Suprapubic skin (tissue), 4 donors: Measurements from ENCODE around the gene EEFSEC. TPM values are rescaled to one million over a fixed set of nuclear protein-coding genes. Genes with fewer than 3 reads are reported as not detected.

Experiments
- DNase-seq, 2 donors: peaks; one replicate each; pipeline ENCODE4 v3.0.0-alpha.2; 2019; ENCODE audit warnings: low spot score in 2 of 2
- H3K27ac ChIP-seq: fragments of 200-600 bp; sonication (generic); one replicate; pipeline ENCODE4 v1.5.1; 2019
- H3K27me3 ChIP-seq: fragments of 200-600 bp; sonication (generic); one replicate; pipeline ENCODE4 v1.5.1; 2019
- H3K36me3 ChIP-seq: fragments of 200-600 bp; sonication (generic); one replicate; pipeline ENCODE4 v1.5.1; 2019
- H3K4me1 ChIP-seq: fragments of 200-600 bp; sonication (generic); one replicate; pipeline ENCODE4 v1.5.1; 2019
- H3K4me3 ChIP-seq: fragments of 200-600 bp; sonication (generic); one replicate; pipeline ENCODE4 v1.5.1; 2019; ENCODE audit warnings: mild to moderate bottlenecking
- H3K9me3 ChIP-seq: fragments of 200-600 bp; sonication (generic); one replicate; pipeline ENCODE4 v1.5.1; 2019
- EP300 ChIP-seq: sonication (generic); formaldehyde crosslinking; IDR thresholded peaks from one replicate; pipeline ENCODE4 v1.6.1; 2017; ENCODE audit warnings: antibody characterized with exemption
- POLR2A ChIP-seq, 2 donors: fragments of 450-650 bp; IDR thresholded peaks; one replicate each; pipeline ENCODE4 v1.6.1; 2017; ENCODE audit warnings: antibody characterized with exemption in 2 of 2, mild to moderate bottlenecking in 2 of 2, moderate library complexity in 2 of 2
- POLR2AphosphoS5 ChIP-seq, 3 donors: sonication (generic); formaldehyde crosslinking; IDR thresholded peaks; one replicate each; pipeline ENCODE4 v1.6.1; 2017; ENCODE audit warnings: antibody characterized with exemption in 3 of 3
- WGBS: methylation state at CpG from one replicate; pipeline ENCODE4 v1.1.5; 2018; 5-methylcytosine and 5-hydroxymethylcytosine counted together
- total RNA-seq, 4 donors: library from RNA; depleted of rRNA; stranded (reverse); fragments of >200 nt; gene quantifications; one replicate each; pipeline ENCODE4 v1.1.0, GENCODE V29; 2016
- TF ChIP-seq, protein P1 (sequence below), 2 donors: fragments of 200-600 bp in 1 of 2; fragments of 450-650 bp in 1 of 2; sonication (generic) in 1 of 2; IDR thresholded peaks; one replicate each; pipeline ENCODE4 v1.5.1; 2016 to 2019; ENCODE audit warnings: antibody characterized with exemption in 2 of 2, mild to moderate bottlenecking in 1 of 2, moderate library complexity in 1 of 2

Gene EEFSEC
- total RNA-seq, 4 donors from 2014 or later, result 14.3 to 19.4 (median 16.7) TPM

DNA sequence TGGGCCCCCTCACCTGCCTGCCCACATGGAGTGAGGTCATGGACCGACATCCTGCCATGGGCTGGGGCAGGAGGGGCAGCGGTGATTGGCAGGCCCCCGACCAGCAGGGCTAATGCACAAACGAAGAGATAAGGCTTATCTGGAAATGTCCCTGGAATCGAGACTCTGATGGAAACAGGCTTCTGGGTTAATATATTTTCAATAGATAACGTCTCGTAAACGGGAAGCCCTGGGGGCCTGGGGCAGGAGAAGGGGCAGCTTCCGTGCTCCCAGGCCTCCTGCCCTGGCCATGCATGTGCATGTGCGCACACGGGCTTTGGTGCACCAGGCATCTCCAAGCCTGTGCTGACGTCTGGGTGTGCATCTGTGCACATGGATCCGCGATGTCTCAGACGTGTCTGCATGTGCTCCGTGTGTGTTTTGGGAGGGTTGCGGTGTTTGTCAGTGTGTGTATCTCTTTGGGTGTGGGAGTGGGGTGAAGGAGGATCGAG, 258.3 kb downstream of the EEFSEC start:
- H3K36me3 ChIP-seq, result no peaks in the 10 kb centered on the region
- H3K9me3 ChIP-seq, result no peaks in the 10 kb centered on the region
- TF ChIP-seq EP300 (no peak), POLR2A (IDR thresholded peaks at IDR 0.05) (no peak), POLR2AphosphoS5 (IDR thresholded peaks at IDR 0.05) (no peak)
- TF ChIP-seq, protein P1, sequence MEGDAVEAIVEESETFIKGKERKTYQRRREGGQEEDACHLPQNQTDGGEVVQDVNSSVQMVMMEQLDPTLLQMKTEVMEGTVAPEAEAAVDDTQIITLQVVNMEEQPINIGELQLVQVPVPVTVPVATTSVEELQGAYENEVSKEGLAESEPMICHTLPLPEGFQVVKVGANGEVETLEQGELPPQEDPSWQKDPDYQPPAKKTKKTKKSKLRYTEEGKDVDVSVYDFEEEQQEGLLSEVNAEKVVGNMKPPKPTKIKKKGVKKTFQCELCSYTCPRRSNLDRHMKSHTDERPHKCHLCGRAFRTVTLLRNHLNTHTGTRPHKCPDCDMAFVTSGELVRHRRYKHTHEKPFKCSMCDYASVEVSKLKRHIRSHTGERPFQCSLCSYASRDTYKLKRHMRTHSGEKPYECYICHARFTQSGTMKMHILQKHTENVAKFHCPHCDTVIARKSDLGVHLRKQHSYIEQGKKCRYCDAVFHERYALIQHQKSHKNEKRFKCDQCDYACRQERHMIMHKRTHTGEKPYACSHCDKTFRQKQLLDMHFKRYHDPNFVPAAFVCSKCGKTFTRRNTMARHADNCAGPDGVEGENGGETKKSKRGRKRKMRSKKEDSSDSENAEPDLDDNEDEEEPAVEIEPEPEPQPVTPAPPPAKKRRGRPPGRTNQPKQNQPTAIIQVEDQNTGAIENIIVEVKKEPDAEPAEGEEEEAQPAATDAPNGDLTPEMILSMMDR (IDR thresholded peaks at IDR 0.05), result no peak
- no peak for DNase-seq
- WGBS, result 72% methylated on average over 17 of the region's 18 CpGs
- H3K4me1 ChIP-seq, result peaks cover 5% of the 10 kb centered on the region
- H3K4me3 ChIP-seq, result no peak overlapping the region
- no peak overlapping the region for H3K27ac ChIP-seq
- H3K27me3 ChIP-seq, result no peaks in the 10 kb centered on the region

DNA sequence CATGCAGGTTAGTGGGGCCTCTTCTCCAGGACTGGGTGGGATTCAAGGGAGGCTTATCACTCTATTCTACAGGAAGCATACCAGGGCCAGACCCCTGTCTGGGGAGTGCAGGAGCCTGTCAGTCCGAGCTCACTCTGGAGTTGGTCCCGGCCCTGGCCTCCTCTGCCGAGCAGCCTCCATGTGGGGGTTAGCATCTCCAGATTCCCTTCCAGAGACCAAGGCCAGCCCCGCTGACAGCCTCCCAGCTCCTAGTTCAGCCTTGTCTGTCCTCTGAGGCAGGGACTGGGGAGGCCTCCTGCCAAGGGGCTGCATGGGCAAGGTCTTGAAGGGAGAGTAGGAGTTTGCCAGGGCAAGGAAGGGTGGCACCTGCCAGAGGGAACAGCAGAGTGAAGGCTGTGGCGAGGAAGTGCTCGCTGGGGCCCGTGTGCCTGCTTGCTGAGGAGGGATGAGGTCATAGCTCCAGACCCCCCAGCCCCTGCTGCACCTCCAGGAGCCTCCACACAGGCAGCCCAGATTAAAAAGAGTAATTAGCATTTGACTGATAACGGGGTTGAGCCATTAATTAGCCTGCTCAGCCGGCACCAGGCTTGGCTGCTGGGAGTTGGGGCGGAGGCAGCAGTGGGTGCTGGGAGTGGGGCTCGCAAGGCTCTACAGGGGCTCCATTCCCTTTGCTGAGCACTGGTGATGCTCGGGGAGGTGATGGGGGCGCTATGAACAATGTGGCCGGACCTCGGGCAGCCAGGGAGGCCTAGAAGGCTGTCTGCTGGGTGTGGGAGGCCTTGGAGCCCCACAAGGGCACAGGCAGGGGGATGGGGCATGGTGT, 259.1 kb downstream of the EEFSEC start:
- no peak overlapping the region for H3K4me3 ChIP-seq
- TF ChIP-seq, protein P1 (IDR thresholded peaks at IDR 0.05), result no peak
- TF ChIP-seq POLR2AphosphoS5 (IDR thresholded peaks at IDR 0.05) (no peak), EP300 (no peak), POLR2A (IDR thresholded peaks at IDR 0.05) (no peak)
- no peaks in the 10 kb centered on the region for H3K36me3 ChIP-seq
- no peaks in the 10 kb centered on the region for H3K9me3 ChIP-seq
- no peaks in the 10 kb centered on the region for H3K27me3 ChIP-seq
- WGBS, result 83% methylated on average over 11 of the region's 15 CpGs
- DNase-seq, result no peak
- no peak overlapping the region for H3K27ac ChIP-seq
- H3K4me1 ChIP-seq, result peaks cover 5% of the 10 kb centered on the region

DNA sequence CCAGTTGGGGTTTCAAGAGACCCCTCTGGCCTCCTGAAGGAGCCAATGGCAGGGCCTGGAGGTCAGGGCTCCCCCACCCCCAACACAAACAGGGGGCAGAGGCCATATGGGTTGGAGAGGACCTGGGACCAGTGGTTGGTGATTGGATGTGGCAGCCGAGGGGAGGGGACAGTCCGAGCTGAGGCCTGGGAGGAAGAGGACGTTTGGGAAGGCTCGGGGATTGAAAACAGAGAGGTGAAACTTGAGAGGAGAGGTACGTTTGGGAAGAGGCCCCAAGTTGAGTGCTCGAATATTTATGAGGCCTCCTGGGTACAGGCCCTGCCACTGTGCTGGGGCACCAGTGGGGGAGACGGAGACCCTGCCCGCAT, 259.7 kb downstream of the EEFSEC start:
- no peak overlapping the region for H3K27ac ChIP-seq
- H3K27me3 ChIP-seq, result no peaks in the 10 kb centered on the region
- WGBS, result 79% methylated on average over 7 of the region's 8 CpGs
- H3K4me3 ChIP-seq, result no peak overlapping the region
- peaks cover 5% of the 10 kb centered on the region for H3K4me1 ChIP-seq
- H3K36me3 ChIP-seq, result no peaks in the 10 kb centered on the region
- TF ChIP-seq POLR2AphosphoS5 (IDR thresholded peaks at IDR 0.05) (no peak), POLR2A (IDR thresholded peaks at IDR 0.05) (no peak), EP300 (no peak)
- TF ChIP-seq, protein P1 (IDR thresholded peaks at IDR 0.05), result no peak
- no peak for DNase-seq
- no peaks in the 10 kb centered on the region for H3K9me3 ChIP-seq

- H3K4me1 ChIP-seq, result peaks cover 4% of the 10 kb centered on the region
- DNase-seq, result no peak
- no peak overlapping the region for H3K4me3 ChIP-seq
- no peak overlapping the region for H3K27ac ChIP-seq
- TF ChIP-seq, protein P1 (IDR thresholded peaks at IDR 0.05), result no peak
- no peak for TF ChIP-seq POLR2AphosphoS5 (IDR thresholded peaks at IDR 0.05)
- TF ChIP-seq POLR2A (IDR thresholded peaks at IDR 0.05), result no peak
- TF ChIP-seq EP300, result no peak
- no peaks in the 10 kb centered on the region for H3K9me3 ChIP-seq
- H3K36me3 ChIP-seq, result no peaks in the 10 kb centered on the region
- 87% methylated on average over 16 of the region's 24 CpGs for WGBS
- no peaks in the 10 kb centered on the region for H3K27me3 ChIP-seq
These were observed 260.3 kb downstream of the EEFSEC start for GRCh38 chr3:128413413-128414205.
